K562 (cell line): ENCODE data around the gene OMP. TPM values are rescaled to one million over a fixed set of nuclear protein-coding genes. Genes with fewer than 3 reads are reported as not detected.

Experiments
- ATAC-seq: fragments of 200-7000 bp; cut with Tn5 transposase; 3 replicates; pipeline ENCODE4 v1.9.1; 2020; ENCODE audit warnings: moderate library complexity
- BruUV-seq: library from RNA; stranded (reverse); fragments of 400-500 nt; replicated peaks from 2 replicates; lab custom pipeline; 2021; lab: Mats Ljungman, UMichigan
- CTCF ChIA-PET: fragments of 300-600 bp; formaldehyde crosslinking; extraction: SDS; loops from one replicate; lab custom pipeline; 2021; ENCODE audit warnings: low intra/inter-chr PET ratio; lab: Yijun Ruan, JAX
- POLR2A ChIA-PET: fragments of 300-600, 350-650 bp; sonication (Branson Sonifier 250); formaldehyde crosslinking; extraction: SDS; loops from one replicate; lab custom pipeline; 2021; ENCODE audit warnings: antibody characterized with exemption, inconsistent platforms; lab: Yijun Ruan, JAX
- DNase-seq, 4 experiments: peaks; one replicate each; pipeline versions ENCODE4 v3.0.0 to v3.0.0-alpha.2; 2011 to 2018; ENCODE audit warnings: low spot score in 3 of 4, mixed read lengths in 3 of 4; ENCODE audit errors: extremely low read depth in 1 of 4
- FAIRE-seq: peaks from 2 replicates; lab custom pipeline; 2011; peaks lifted over from hg19 to GRCh38; lab: Jason Lieb, UNC
- H2AFZ ChIP-seq: 2 replicates; pipeline ENCODE4 v1.6.0; 2011; ENCODE audit warnings: low read depth, low read length, control low read depth, inconsistent platforms
- H3K27ac ChIP-seq: fragments of 200-600 bp; 3 replicates; pipeline ENCODE4 v1.8.0; 2011; ENCODE audit warnings: low read depth, mild to moderate bottlenecking, control low read depth, inconsistent platforms, low read length, moderate library complexity, mixed read lengths; ENCODE audit errors: extremely low read depth
- H3K27me3 ChIP-seq, 2 experiments: fragments of 300-600 bp in 1 of 2; 2 replicates in 1 of 2; 3 replicates in 1 of 2; pipeline versions ENCODE4 v1.6.0 to v1.8.0; 2011; ENCODE audit warnings: inconsistent platforms in 2 of 2, low read length in 2 of 2, mild to moderate bottlenecking in 1 of 2, mixed read lengths in 1 of 2, moderate library complexity in 1 of 2; ENCODE audit not compliant: control insufficient read depth in 2 of 2, insufficient read depth in 2 of 2
- H3K36me3 ChIP-seq: fragments of 300-600 bp; 3 replicates; pipeline ENCODE4 v1.8.0; 2011; ENCODE audit warnings: mild to moderate bottlenecking, low read length, inconsistent platforms; ENCODE audit not compliant: control insufficient read depth, insufficient read depth
- H3K4me1 ChIP-seq, 2 experiments: fragments of 200-600 bp in 1 of 2; replicated peaks in 1 of 2; 2 replicates in 1 of 2; 3 replicates in 1 of 2; pipeline versions ENCODE4 v1.5.1 to v1.8.0; 2011; ENCODE audit warnings: inconsistent platforms in 2 of 2, low read length in 2 of 2, mild to moderate bottlenecking in 1 of 2, mixed read lengths in 1 of 2, moderate library complexity in 1 of 2; ENCODE audit not compliant: control insufficient read depth in 2 of 2, insufficient read depth in 2 of 2
- H3K4me2 ChIP-seq: 2 replicates; pipeline ENCODE4 v1.6.1; 2011; ENCODE audit warnings: low read length, control low read depth, inconsistent platforms, mixed read lengths; ENCODE audit not compliant: insufficient read depth
- H3K4me3 ChIP-seq: fragments of 200-600 bp; sonication (generic), shearing (Covaris generic); 2 replicates; pipeline ENCODE4 v1.5.1; 2016; ENCODE audit warnings: control low read depth, inconsistent platforms
- H3K79me2 ChIP-seq: fragments of 200-600 bp; 3 replicates; pipeline ENCODE4 v1.8.0; 2011; ENCODE audit warnings: low read length, inconsistent platforms; ENCODE audit not compliant: control insufficient read depth, insufficient read depth
- H3K9ac ChIP-seq, 2 experiments: 2 replicates each; pipeline versions ENCODE4 v1.6.0 to v1.6.1; 2011; ENCODE audit warnings: low read depth in 2 of 2, low read length in 2 of 2, control low read depth in 1 of 2, inconsistent platforms in 1 of 2, mild to moderate bottlenecking in 1 of 2, mixed read lengths in 1 of 2; ENCODE audit not compliant: insufficient read depth in 1 of 2
- H3K9me1 ChIP-seq: one replicate; pipeline ENCODE4 v1.6.0; 2011; ENCODE audit warnings: inconsistent platforms, mild to moderate bottlenecking, low read length, moderate library complexity; ENCODE audit not compliant: control insufficient read depth, insufficient read depth
- H3K9me3 ChIP-seq: replicated peaks from 2 replicates; pipeline ENCODE4 v1.5.1; 2011; ENCODE audit warnings: low read depth, low read length, inconsistent platforms; ENCODE audit not compliant: control insufficient read depth, insufficient read depth
- H4K20me1 ChIP-seq: replicated peaks from 2 replicates; pipeline ENCODE4 v1.6.1; 2011; ENCODE audit warnings: low read length, inconsistent platforms, mixed read lengths; ENCODE audit not compliant: control insufficient read depth, insufficient read depth
- ADNP ChIP-seq: fragments of 200-800 bp; sonication (Bioruptor generic); IDR thresholded peaks from 2 replicates; pipeline ENCODE4 v1.6.1; 2016; ENCODE audit warnings: missing genetic modification characterization, missing compliant biosample characterization
- COPS2 ChIP-seq: fragments of 450-650 bp; conservative IDR thresholded peaks from 2 replicates; pipeline ENCODE4 v1.6.1; 2016; ENCODE audit warnings: mild to moderate bottlenecking, moderate library complexity
- E2F4 ChIP-seq: sonication (generic); formaldehyde crosslinking; IDR thresholded peaks from 2 replicates; pipeline ENCODE4 v1.8.0; 2022; ENCODE audit warnings: mild to moderate bottlenecking, low read depth, missing genetic modification reagents
- HSF4 ChIP-seq: fragments of 250-450 bp; sonication (Bioruptor Pico); IDR thresholded peaks from 2 replicates; pipeline ENCODE4 v2.1.2; 2022; ENCODE audit warnings: mild to moderate bottlenecking, moderate library complexity, borderline replicate concordance
- KDM4B ChIP-seq, 2 experiments: fragments of 450-650 bp in 1 of 2; sonication (generic) in 1 of 2; IDR thresholded peaks; 2 replicates each; pipeline ENCODE4 v1.6.1; 2016 to 2017; ENCODE audit warnings: borderline replicate concordance in 2 of 2, antibody characterized with exemption in 1 of 2, low read depth in 1 of 2, mild to moderate bottlenecking in 1 of 2
- MTA2 ChIP-seq: fragments of 450-650 bp; IDR thresholded peaks from 2 replicates; pipeline ENCODE4 v1.6.1; 2016; ENCODE audit warnings: low read depth
- MXI1 ChIP-seq: IDR thresholded peaks from 2 replicates; pipeline ENCODE4 v1.6.1; 2011; ENCODE audit warnings: low read depth, mild to moderate bottlenecking, improper control_type of control experiment, low read length
- POLR2AphosphoS5 ChIP-seq: IDR thresholded peaks from 2 replicates; pipeline ENCODE4 v1.6.1; 2011; ENCODE audit warnings: mild to moderate bottlenecking, low read depth, low read length, moderate library complexity; ENCODE audit not compliant: control insufficient read depth, insufficient read depth
- SRSF3 ChIP-seq: fragments of 200-400 bp; formaldehyde crosslinking; IDR thresholded peaks from 2 replicates; pipeline ENCODE4 v1.6.1; 2016; ENCODE audit warnings: mild to moderate bottlenecking, low read length, moderate library complexity; ENCODE audit not compliant: insufficient read depth
- VEZF1 ChIP-seq: fragments of 200-800 bp; sonication (Bioruptor generic); IDR thresholded peaks from 2 replicates; pipeline ENCODE4 v1.6.1; 2017; ENCODE audit warnings: missing genetic modification characterization, missing compliant biosample characterization
- ZBTB11 ChIP-seq, 3 experiments: fragments of 200-800 bp in 1 of 3; fragments of 250-450 bp in 1 of 3; fragments of 450-650 bp in 1 of 3; sonication (Bioruptor Pico) in 1 of 3; sonication (Bioruptor generic) in 1 of 3; formaldehyde crosslinking in 1 of 3; IDR thresholded peaks; 2 replicates each; pipeline versions ENCODE4 v1.6.1 to v1.8.0; 2016 to 2022; ENCODE audit warnings: mild to moderate bottlenecking in 2 of 3, missing genetic modification characterization in 2 of 3, missing compliant biosample characterization in 1 of 3, moderate library complexity in 1 of 3
- ZNF263 ChIP-seq: sonication (generic); formaldehyde crosslinking; IDR thresholded peaks from 2 replicates; pipeline ENCODE4 v1.8.0; 2022; ENCODE audit warnings: mild to moderate bottlenecking, missing genetic modification reagents, borderline replicate concordance
- ZNF551 ChIP-seq: fragments of 250-450 bp; sonication (Bioruptor Pico); IDR thresholded peaks from 2 replicates; pipeline ENCODE4 v1.5.0; 2021; ENCODE audit warnings: mild to moderate bottlenecking, moderate library complexity
- ZNF644 ChIP-seq: fragments of 200-800 bp; sonication (Bioruptor generic); IDR thresholded peaks from 2 replicates; pipeline ENCODE4 v1.6.1; 2016; ENCODE audit warnings: low read depth, missing genetic modification characterization, missing compliant biosample characterization
- WGBS: fragments of 100-300 bp; shearing (Covaris generic); methylation state at CpG from one replicate; pipeline ENCODE4 v1.1.6; 2016; ENCODE audit warnings: low coverage, mixed read lengths; ENCODE audit not compliant: insufficient coverage; ENCODE audit errors: missing lambda C conversion rate; 5-methylcytosine and 5-hydroxymethylcytosine counted together
- in situ Hi-C: fragments of 300-500 bp; cut with MboI; formaldehyde crosslinking; loops from 4 replicates; pipeline ENCODE4 v1.15.0; 2018; ENCODE audit warnings: inconsistent platforms, mixed read lengths
- intact Hi-C: fragments of 100-400 bp; cut with micrococcal nuclease; formaldehyde crosslinking; loops from 2 replicates; pipeline ENCODE4 v1.14.2; 2022
- polyA plus RNA-seq, 8 experiments: library from polyadenylated mRNA; depleted of rRNA in 4 of 8; stranded (reverse) in 5 of 8; unstranded in 3 of 8; fragments of >200 nt; fragmentation: Nextera tagmentation in 2 of 8; fragmentation: Illumina TruSeq in 1 of 8; extraction: Ambion mirVana in 2 of 8; extraction: Trizol in 1 of 8; gene quantifications; 2 replicates each; pipeline versions ENCODE4 v1.2.1 to v1.2.3, GENCODE V29; 2011 to 2014; ENCODE audit warnings: inconsistent platforms in 1 of 8, missing spikeins in 1 of 8
- total RNA-seq, 7 experiments: library from RNA; depleted of rRNA in 6 of 7; stranded (reverse); fragments of >200 nt in 6 of 7; fragmentation: Illumina TruSeq in 2 of 7; extraction: Trizol in 2 of 7; gene quantifications; 2 replicates each; pipeline versions ENCODE4 v1.2.1 to v1.2.3, GENCODE V29; 2011 to 2021; ENCODE audit warnings: low replicate concordance in 1 of 7

OMP gene
- total and polyA plus RNA-seq, 9 of the 15 experiments (the other 6 are each of a cell fraction or from before 2014, with no cell fraction given), result not detected

GRCh38 chr11:77084581-77085191 lies 18.0 kb upstream of the OMP start:
- no peaks in the 10 kb centered on the region for H3K9me1 ChIP-seq
- no peaks in the 10 kb centered on the region for H3K79me2 ChIP-seq
- no peaks in the 10 kb centered on the region for H4K20me1 ChIP-seq
- no peak overlapping the region for H3K4me2 ChIP-seq
- ChIA-PET CTCF (no interaction called here), POLR2A (interaction anchor here (0.7 kb wide), 1 partner anchor 46 kb away, joined by 3 read pairs; no protein-coding TSS in a partner anchor)
- H3K4me1 ChIP-seq, result peaks cover 0 to 20% of the 10 kb centered on the region in 2 experiments; a peak in 3 of 5 replicates
- no peak overlapping the region for H3K27ac ChIP-seq
- no peaks in the 10 kb centered on the region for H3K9me3 ChIP-seq
- H3K27me3 ChIP-seq, result peaks cover 0 to 21% of the 10 kb centered on the region in 2 experiments; a peak in 2 of 5 replicates
- no peak; the same call in 2 of the 3 replicates for ATAC-seq
- 34% methylated on average over 20 of the region's 25 CpGs for WGBS
- no TSS peak for BruUV-seq
- no peak for FAIRE-seq
- in situ Hi-C loops, result no loop called here
- no peak overlapping the region for H2AFZ ChIP-seq
- intact Hi-C loops, result no loop called here
- no peaks in the 10 kb centered on the region for H3K36me3 ChIP-seq
- H3K4me3 ChIP-seq, result no peak overlapping the region
- H3K9ac ChIP-seq, result no peak overlapping the region
- no peak for DNase-seq
- TF ChIP-seq VEZF1 (CRISPR knock-in tag), result no peak
- no peak for TF ChIP-seq MXI1
- TF ChIP-seq E2F4 (CRISPR knock-in tag), result no peak
- TF ChIP-seq ZNF263 (CRISPR knock-in tag), result no peak
- TF ChIP-seq SRSF3, result no peak
- no peak for TF ChIP-seq POLR2AphosphoS5
- no peak for TF ChIP-seq MTA2
- no peak for TF ChIP-seq COPS2
- TF ChIP-seq ADNP (tag), result no peak
- TF ChIP-seq ZBTB11 (CRISPR knock-in tag; IDR thresholded peaks at IDR 0.05), result no peak
- TF ChIP-seq ZNF644 (tag), result no peak
- TF ChIP-seq HSF4 (CRISPR knock-in tag), result no peak
- TF ChIP-seq ZNF551, result no peak
- no peak for TF ChIP-seq KDM4B (IDR thresholded peaks at IDR 0.05; ENCODE audit: borderline replicate concordance in 2 of 2, low read depth in 1 of 2)
